ENCODE results near the gene RNU1-2. TPM values are rescaled to one million over a fixed set of nuclear protein-coding genes. Genes with fewer than 3 reads are reported as not detected.
"Not testable (repeated sequence)": the region's sequence is repeated elsewhere in the genome, so short reads cannot be mapped to it uniquely, and the experiment has no call there.

Gene RNU1-2
- total and polyA plus RNA-seq, 2 of the 8 experiments (the other 6 are each of a cell fraction or from before 2014, with no cell fraction given) = 145 to 1,303 TPM

- H2AK5ac ChIP-seq (ENCODE audit: low read depth, low read length); H3K4ac ChIP-seq (replicated peaks; ENCODE audit: insufficient read length, low read depth, low read length); H4K5ac ChIP-seq (ENCODE audit: insufficient read length, low read depth, low read length); DNase-seq (ENCODE audit: low read depth in 1 of 2, low spot score in 2 of 2); POLR2A ChIA-PET (ENCODE audit: partially characterized antibody); H3K9ac ChIP-seq (replicated peaks in 1 of 4; ENCODE audit: extremely low read depth in 1 of 4, low read depth in 3 of 4, low read length in 3 of 4); H3K56ac ChIP-seq (replicated peaks; ENCODE audit: insufficient read length, low read depth, low read length); H4K8ac ChIP-seq (ENCODE audit: extremely low read depth, insufficient read depth, low read length); H3K23me2 ChIP-seq (ENCODE audit: low read depth, low read length); H3K27ac ChIP-seq (ENCODE audit: low read depth, low read length); H2BK5ac ChIP-seq (ENCODE audit: low read depth, low read length); H3K14ac ChIP-seq (ENCODE audit: insufficient read length); H4K91ac ChIP-seq (replicated peaks; ENCODE audit: insufficient read length, low read length); H3K18ac ChIP-seq (ENCODE audit: extremely low read depth, low read length); H2BK120ac ChIP-seq (replicated peaks; ENCODE audit: low read depth, low read length); H3K9me3 ChIP-seq (ENCODE audit: insufficient read depth in 2 of 2, low read depth in 1 of 2, low read length in 1 of 2); H2BK12ac ChIP-seq (ENCODE audit: low read depth, low read length); H3K79me2 ChIP-seq (ENCODE audit: control insufficient read depth in 1 of 2, insufficient read depth in 2 of 2, low read length in 2 of 2); H3K4me1 ChIP-seq (replicated peaks in 1 of 4; ENCODE audit: control insufficient read depth in 3 of 4, insufficient read depth in 4 of 4, low read length in 3 of 4); FAIRE-seq; H3K27me3 ChIP-seq (replicated peaks in 1 of 4; ENCODE audit: control insufficient read depth in 3 of 4, extremely low read depth in 1 of 4, insufficient read depth in 3 of 4, low read length in 3 of 4); H3K4me3 ChIP-seq (ENCODE audit: extremely low read depth in 1 of 4, insufficient read depth in 2 of 4, low read depth in 3 of 4, low read length in 4 of 4); H2BK15ac ChIP-seq (ENCODE audit: low read length); H3K23ac ChIP-seq (ENCODE audit: insufficient read length); H3K4me2 ChIP-seq (ENCODE audit: insufficient read depth in 1 of 2, low read depth in 2 of 2, low read length in 2 of 2); H2BK20ac ChIP-seq (ENCODE audit: low read length); H2AFZ ChIP-seq (ENCODE audit: low read length): not testable (repeated sequence)
- CTCF ChIA-PET (ENCODE audit: partially characterized antibody) = interaction anchor here (0.9 to 3.5 kb wide), 8 partner anchors 7 to 70 kb away, joined by 3 to 22 read pairs (median 5); partner anchors contain the start of gene CROCC
- Histone ChIP-seq H4K20me1 (replicated peaks in 1 of 2; ENCODE audit: control insufficient read depth in 1 of 2, insufficient read depth in 2 of 2, low read length in 2 of 2) (peaks cover 0 to 16% of the 10 kb centered on the region in 2 experiments), H3K36me3 (ENCODE audit: control insufficient read depth in 2 of 4, insufficient read depth in 4 of 4, low read length in 3 of 4) (peaks cover 0 to 18% (median 8%) of the 10 kb centered on the region in 4 experiments; a peak in 3 of 8 replicates), H3K79me1 (ENCODE audit: low read depth, low read length) (peaks cover 12% of the 10 kb centered on the region)
- 92% methylated on average over 17 of the region's 18 CpGs; no CpG with 5 or more reads in 1 of the 2 experiments for WGBS, 2 experiments (ENCODE audit: extremely low coverage in 1 of 2, insufficient coverage in 1 of 2, insufficient read length in 1 of 2, insufficient replicate concordance in 2 of 2, low coverage in 1 of 2, low lambda C conversion rate in 2 of 2, missing lambda C conversion rate in 1 of 2)
These were observed 35.6 kb downstream of the RNU1-2 start for GRCh38 chr1:16931206-16931934.

- H2BK120ac ChIP-seq (replicated peaks; ENCODE audit: low read depth, low read length); DNase-seq (ENCODE audit: low read depth in 1 of 2, low spot score in 2 of 2); H3K4ac ChIP-seq (replicated peaks; ENCODE audit: insufficient read length, low read depth, low read length); H2BK20ac ChIP-seq (ENCODE audit: low read length); H3K4me1 ChIP-seq (replicated peaks in 1 of 4; ENCODE audit: control insufficient read depth in 3 of 4, insufficient read depth in 4 of 4, low read length in 3 of 4); H3K4me3 ChIP-seq (ENCODE audit: extremely low read depth in 1 of 4, insufficient read depth in 2 of 4, low read depth in 3 of 4, low read length in 4 of 4); H3K79me2 ChIP-seq (ENCODE audit: control insufficient read depth in 1 of 2, insufficient read depth in 2 of 2, low read length in 2 of 2); H2BK5ac ChIP-seq (ENCODE audit: low read depth, low read length); H3K14ac ChIP-seq (ENCODE audit: insufficient read length); FAIRE-seq; H2BK12ac ChIP-seq (ENCODE audit: low read depth, low read length); H3K27me3 ChIP-seq (replicated peaks in 1 of 4; ENCODE audit: control insufficient read depth in 3 of 4, extremely low read depth in 1 of 4, insufficient read depth in 3 of 4, low read length in 3 of 4); H3K9me3 ChIP-seq (ENCODE audit: insufficient read depth in 2 of 2, low read depth in 1 of 2, low read length in 1 of 2); H3K18ac ChIP-seq (ENCODE audit: extremely low read depth, low read length); H4K8ac ChIP-seq (ENCODE audit: extremely low read depth, insufficient read depth, low read length); H3K27ac ChIP-seq (ENCODE audit: low read depth, low read length); H3K23me2 ChIP-seq (ENCODE audit: low read depth, low read length); H4K5ac ChIP-seq (ENCODE audit: insufficient read length, low read depth, low read length); H3K9ac ChIP-seq (replicated peaks in 1 of 4; ENCODE audit: extremely low read depth in 1 of 4, low read depth in 3 of 4, low read length in 3 of 4); H3K4me2 ChIP-seq (ENCODE audit: insufficient read depth in 1 of 2, low read depth in 2 of 2, low read length in 2 of 2); H2BK15ac ChIP-seq (ENCODE audit: low read length); H3K56ac ChIP-seq (replicated peaks; ENCODE audit: insufficient read length, low read depth, low read length); H4K20me1 ChIP-seq (replicated peaks in 1 of 2; ENCODE audit: control insufficient read depth in 1 of 2, insufficient read depth in 2 of 2, low read length in 2 of 2); H2AK5ac ChIP-seq (ENCODE audit: low read depth, low read length); H2AFZ ChIP-seq (ENCODE audit: low read length); H4K91ac ChIP-seq (replicated peaks; ENCODE audit: insufficient read length, low read length); H3K79me1 ChIP-seq (ENCODE audit: low read depth, low read length); POLR2A ChIA-PET (ENCODE audit: partially characterized antibody); H3K23ac ChIP-seq (ENCODE audit: insufficient read length): not testable (repeated sequence)
- peaks cover 0 to 31% (median 12%) of the 10 kb centered on the region in 4 experiments; a peak in 4 of 8 replicates for H3K36me3 ChIP-seq (ENCODE audit: control insufficient read depth in 2 of 4, insufficient read depth in 4 of 4, low read length in 3 of 4)
- CTCF ChIA-PET (ENCODE audit: partially characterized antibody) = interaction anchor here (1.1 to 2.2 kb wide), 3 partner anchors 13 to 28 kb away, joined by 3 to 6 read pairs (median 4); no protein-coding TSS in a partner anchor
These were observed 38.2 kb downstream of the RNU1-2 start for GRCh38 chr1:16933945-16934344.

Data from H1 (cell line).